ENCODE results near the gene KANSL1.

DNA sequence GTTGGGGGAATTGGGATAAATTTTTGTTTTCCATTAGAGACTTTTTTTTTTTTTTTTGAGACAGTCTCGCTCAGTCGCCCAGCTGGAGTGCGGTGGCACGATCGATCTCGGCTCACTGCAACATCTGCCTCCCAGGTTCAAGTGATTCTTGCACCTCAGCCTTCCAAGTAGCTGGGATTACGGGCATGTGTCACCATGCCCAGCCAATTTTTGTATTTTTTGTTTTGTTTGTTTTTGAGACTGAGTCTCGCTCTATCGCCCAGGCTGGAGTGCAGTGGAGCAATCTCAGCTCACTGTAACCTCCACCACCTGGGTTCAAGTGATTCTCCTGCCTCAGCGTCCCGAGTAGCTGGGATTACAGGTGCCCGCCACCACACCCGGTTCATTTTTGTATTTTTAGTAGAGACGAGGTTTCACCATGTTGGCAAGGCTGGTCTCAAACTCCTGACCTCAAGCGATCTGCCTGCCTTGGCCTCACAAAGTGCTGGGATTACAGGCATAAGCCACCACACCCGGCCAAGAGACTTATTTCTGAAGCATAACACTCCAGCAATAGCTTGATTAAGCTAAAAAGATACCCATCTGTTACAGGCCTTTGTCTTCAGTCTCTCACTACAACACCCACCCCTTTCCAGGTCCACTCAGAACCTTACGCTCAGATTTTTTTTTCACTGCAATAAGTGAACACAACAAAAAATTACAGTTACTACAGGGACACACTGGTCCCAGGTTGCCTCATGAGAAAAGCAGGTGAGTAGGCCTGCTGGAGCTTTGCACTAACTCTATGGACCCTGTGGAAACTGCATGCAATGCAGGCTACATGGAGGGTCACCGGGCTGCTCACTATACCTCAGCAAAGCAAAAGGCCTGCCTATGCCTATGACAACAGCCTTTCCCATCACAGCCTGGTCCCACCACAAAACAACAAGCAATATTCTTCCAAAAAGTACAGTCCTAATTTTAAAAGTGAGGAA is 34.6 kb downstream of the KANSL1 start:
- TF ChIP-seq, protein P1, sequence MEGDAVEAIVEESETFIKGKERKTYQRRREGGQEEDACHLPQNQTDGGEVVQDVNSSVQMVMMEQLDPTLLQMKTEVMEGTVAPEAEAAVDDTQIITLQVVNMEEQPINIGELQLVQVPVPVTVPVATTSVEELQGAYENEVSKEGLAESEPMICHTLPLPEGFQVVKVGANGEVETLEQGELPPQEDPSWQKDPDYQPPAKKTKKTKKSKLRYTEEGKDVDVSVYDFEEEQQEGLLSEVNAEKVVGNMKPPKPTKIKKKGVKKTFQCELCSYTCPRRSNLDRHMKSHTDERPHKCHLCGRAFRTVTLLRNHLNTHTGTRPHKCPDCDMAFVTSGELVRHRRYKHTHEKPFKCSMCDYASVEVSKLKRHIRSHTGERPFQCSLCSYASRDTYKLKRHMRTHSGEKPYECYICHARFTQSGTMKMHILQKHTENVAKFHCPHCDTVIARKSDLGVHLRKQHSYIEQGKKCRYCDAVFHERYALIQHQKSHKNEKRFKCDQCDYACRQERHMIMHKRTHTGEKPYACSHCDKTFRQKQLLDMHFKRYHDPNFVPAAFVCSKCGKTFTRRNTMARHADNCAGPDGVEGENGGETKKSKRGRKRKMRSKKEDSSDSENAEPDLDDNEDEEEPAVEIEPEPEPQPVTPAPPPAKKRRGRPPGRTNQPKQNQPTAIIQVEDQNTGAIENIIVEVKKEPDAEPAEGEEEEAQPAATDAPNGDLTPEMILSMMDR (IDR thresholded peaks at IDR 0.05; ENCODE audit: poor library complexity, severe bottlenecking), result no peak
- TF ChIP-seq EZH2 (IDR thresholded peaks at IDR 0.05; ENCODE audit: borderline replicate concordance, insufficient read depth, low read length, poor library complexity, severe bottlenecking) (no peak), EP300 (conservative IDR thresholded peaks at IDR 0.05; ENCODE audit: poor library complexity, severe bottlenecking) (no peak), POLR2AphosphoS5 (IDR thresholded peaks at IDR 0.05) (no peak), TAF1 (IDR thresholded peaks at IDR 0.05; ENCODE audit: low read depth) (no peak)
